ENCODE data around the gene SLC39A2. TPM values are rescaled to one million over a fixed set of nuclear protein-coding genes. Genes with fewer than 3 reads are reported as not detected.
A peak's percentile ranks its signal among the peaks of the same experiment; 100 is the strongest.

Gene SLC39A2
- total RNA-seq, 3 donors from 2014 or later (not counting 1 experiment from before 2014, with no cell fraction given): not detected

- intact Hi-C loops (cut with micrococcal nuclease): no loop called here
- peaks cover 14% of the 10 kb centered on the region for H3K4me1 ChIP-seq (ENCODE audit: control insufficient read depth, insufficient read depth, low read length)
- 84% methylated on average over 3 of the region's 3 CpGs for WGBS (ENCODE audit: insufficient coverage)
- peaks cover 8% of the 10 kb centered on the region for H3K27me3 ChIP-seq (ENCODE audit: control insufficient read depth, insufficient read depth, low read length)
- no peak overlapping the region for H3K27ac Mint-ChIP-seq
- DNase-seq (no peak), ATAC-seq (no peak)
- no peak overlapping the region for H3K27ac ChIP-seq (ENCODE audit: low read length)
- H3K36me3 Mint-ChIP-seq: no peaks in the 10 kb centered on the region
- H3K9me3 Mint-ChIP-seq: no peaks in the 10 kb centered on the region
- no peaks in the 10 kb centered on the region for H3K36me3 ChIP-seq (ENCODE audit: control insufficient read depth, insufficient read depth, low read length)
- TF ChIP-seq, protein P1, sequence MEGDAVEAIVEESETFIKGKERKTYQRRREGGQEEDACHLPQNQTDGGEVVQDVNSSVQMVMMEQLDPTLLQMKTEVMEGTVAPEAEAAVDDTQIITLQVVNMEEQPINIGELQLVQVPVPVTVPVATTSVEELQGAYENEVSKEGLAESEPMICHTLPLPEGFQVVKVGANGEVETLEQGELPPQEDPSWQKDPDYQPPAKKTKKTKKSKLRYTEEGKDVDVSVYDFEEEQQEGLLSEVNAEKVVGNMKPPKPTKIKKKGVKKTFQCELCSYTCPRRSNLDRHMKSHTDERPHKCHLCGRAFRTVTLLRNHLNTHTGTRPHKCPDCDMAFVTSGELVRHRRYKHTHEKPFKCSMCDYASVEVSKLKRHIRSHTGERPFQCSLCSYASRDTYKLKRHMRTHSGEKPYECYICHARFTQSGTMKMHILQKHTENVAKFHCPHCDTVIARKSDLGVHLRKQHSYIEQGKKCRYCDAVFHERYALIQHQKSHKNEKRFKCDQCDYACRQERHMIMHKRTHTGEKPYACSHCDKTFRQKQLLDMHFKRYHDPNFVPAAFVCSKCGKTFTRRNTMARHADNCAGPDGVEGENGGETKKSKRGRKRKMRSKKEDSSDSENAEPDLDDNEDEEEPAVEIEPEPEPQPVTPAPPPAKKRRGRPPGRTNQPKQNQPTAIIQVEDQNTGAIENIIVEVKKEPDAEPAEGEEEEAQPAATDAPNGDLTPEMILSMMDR (IDR thresholded peaks at IDR 0.05): no peak
- no peak overlapping the region for H3K4me3 ChIP-seq (ENCODE audit: low read length)
- peaks cover 15 to 18% of the 10 kb centered on the region in 2 donors for H3K4me1 Mint-ChIP-seq
- no peaks in the 10 kb centered on the region for H3K9me3 ChIP-seq (ENCODE audit: control insufficient read depth, insufficient read depth, low read length)
- H3K4me3 Mint-ChIP-seq: no peak overlapping the region
- peaks cover 33 to 56% of the 10 kb centered on the region in 2 donors for H3K27me3 Mint-ChIP-seq (ENCODE audit: low read depth in 2 of 2)
These were observed 29.8 kb upstream of the SLC39A2 start for GRCh38 chr14:20969336-20969735.

DNA sequence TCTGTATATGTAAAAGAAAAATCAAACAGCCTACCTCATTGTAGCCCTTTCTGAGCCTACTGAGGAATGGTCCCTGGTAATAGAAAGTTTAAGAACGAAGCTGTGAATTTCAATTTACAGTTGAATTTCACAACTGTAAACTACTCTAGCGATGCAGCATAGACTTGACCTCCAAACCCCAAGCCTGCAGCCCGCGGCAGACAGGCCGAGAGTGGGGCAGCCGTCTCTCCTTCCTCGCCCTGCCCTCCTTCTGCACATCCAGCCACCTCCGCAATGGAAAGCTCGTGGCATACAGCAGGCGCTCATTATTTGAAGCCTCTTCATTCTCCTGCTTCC, 28.5 kb upstream of the SLC39A2 start:
- TF ChIP-seq, protein P1 (IDR thresholded peaks at IDR 0.05): no peak

GRCh38 chr14:20970983-20971704, 27.9 kb upstream of the SLC39A2 start:
- peak overlapping the region in 1 of 2 donors; percentile 87 for H3K27ac Mint-ChIP-seq
- under 1% methylated on average over 47 of the region's 47 CpGs for WGBS (ENCODE audit: insufficient coverage)

More for the DNA sequence above, 28.5 kb upstream of the SLC39A2 start:
- Histone ChIP-seq H3K4me1 (ENCODE audit: control insufficient read depth, insufficient read depth, low read length) (peaks cover 14% of the 10 kb centered on the region), H3K27me3 (ENCODE audit: control insufficient read depth, insufficient read depth, low read length) (peaks cover 8% of the 10 kb centered on the region), H3K27ac (ENCODE audit: low read length) (no peak overlapping the region), H3K36me3 (ENCODE audit: control insufficient read depth, insufficient read depth, low read length) (no peaks in the 10 kb centered on the region), H3K4me3 (ENCODE audit: low read length) (peak overlapping the region; percentile 80), H3K9me3 (ENCODE audit: control insufficient read depth, insufficient read depth, low read length) (no peaks in the 10 kb centered on the region)
- intact Hi-C loops (cut with micrococcal nuclease): no loop called here
- Mint-ChIP-seq H3K9me3 (no peaks in the 10 kb centered on the region), H3K4me3 (peak overlapping the region; percentile 89), H3K27me3 (ENCODE audit: low read depth in 2 of 2) (peaks cover 29 to 48% of the 10 kb centered on the region in 2 donors), H3K4me1 (peaks cover 15 to 18% of the 10 kb centered on the region in 2 donors), H3K27ac (peak overlapping the region in 1 of 2 donors; percentile 87), H3K36me3 (no peaks in the 10 kb centered on the region)
- no peak for DNase-seq
- WGBS (ENCODE audit: insufficient coverage): 33% methylated on average over 10 of the region's 10 CpGs
- ATAC-seq: peak in 2 of 3 donors; percentile 2 to 6

More at GRCh38 chr14:20970983-20971704, 27.9 kb upstream of the SLC39A2 start:
- no peaks in the 10 kb centered on the region for H3K36me3 Mint-ChIP-seq
- H3K4me3 ChIP-seq (ENCODE audit: low read length): peak overlapping the region; percentile 80
- peaks cover 8% of the 10 kb centered on the region for H3K27me3 ChIP-seq (ENCODE audit: control insufficient read depth, insufficient read depth, low read length)
- no peaks in the 10 kb centered on the region for H3K9me3 Mint-ChIP-seq
- H3K4me3 Mint-ChIP-seq: peak overlapping the region; percentile 89
- H3K36me3 ChIP-seq (ENCODE audit: control insufficient read depth, insufficient read depth, low read length): no peaks in the 10 kb centered on the region
- no peaks in the 10 kb centered on the region for H3K9me3 ChIP-seq (ENCODE audit: control insufficient read depth, insufficient read depth, low read length)
- TF ChIP-seq, protein P1 (IDR thresholded peaks at IDR 0.05): peak; percentile 92
- DNase-seq: peak; percentile 75 to 88
- H3K4me1 ChIP-seq (ENCODE audit: control insufficient read depth, insufficient read depth, low read length): peaks cover 14% of the 10 kb centered on the region
- peak; percentile 91 to 94 (median 92) for ATAC-seq
- H3K27ac ChIP-seq (ENCODE audit: low read length): no peak overlapping the region
- H3K27me3 Mint-ChIP-seq (ENCODE audit: low read depth in 2 of 2): peaks cover 29 to 48% of the 10 kb centered on the region in 2 donors
- peaks cover 15 to 18% of the 10 kb centered on the region in 2 donors for H3K4me1 Mint-ChIP-seq
- intact Hi-C loops (cut with micrococcal nuclease): loop anchor here (1.0 kb wide), 3 partner anchors 114 to 274 kb away; no protein-coding TSS in a partner anchor
